ENCODE measurements around the gene SPECC1.

GRCh38 chr17:20214794-20215193 lies 205.6 kb downstream of the SPECC1 start:
- TF ChIP-seq CTCF (IDR thresholded peaks at IDR 0.05 in 2 of 3, conservative IDR thresholded peaks at IDR 0.05 in 1 of 3; ENCODE audit: control insufficient read depth in 2 of 3, extremely low read depth in 1 of 3, insufficient read depth in 1 of 3, low read depth in 3 of 3, low read length in 3 of 3) (no peak), SP1 (IDR thresholded peaks at IDR 0.05; ENCODE audit: low read depth, low read length) (no peak), REST (IDR thresholded peaks at IDR 0.05; ENCODE audit: low read depth, low read length) (no peak), ATF3 (IDR thresholded peaks at IDR 0.05; ENCODE audit: borderline replicate concordance, extremely low read depth, low read depth, low read length) (no peak), JUNB (IDR thresholded peaks at IDR 0.05) (no peak), CHD4 (IDR thresholded peaks at IDR 0.05) (no peak), MAX (IDR thresholded peaks at IDR 0.05; ENCODE audit: low read depth, low read length) (no peak), SUPT20H (IDR thresholded peaks at IDR 0.05; ENCODE audit: borderline replicate concordance, control insufficient read depth, low read depth, low read length) (no peak), NR2F1 (conservative IDR thresholded peaks at IDR 0.05) (no peak), IRF5 (IDR thresholded peaks at IDR 0.05; ENCODE audit: borderline replicate concordance) (no peak), ZNF274 (IDR thresholded peaks at IDR 0.05; ENCODE audit: insufficient read depth, insufficient read length) (no peak), GABPA (IDR thresholded peaks at IDR 0.05; ENCODE audit: low read depth) (no peak), HDAC2 (IDR thresholded peaks at IDR 0.05) (no peak)
